GM12891 (cell line): ENCODE data around the gene MYOZ2.

Source experiments
- POLR2A ChIP-seq: IDR thresholded peaks from 2 replicates; pipeline ENCODE4 v1.6.1; 2011; ENCODE audit warnings: low read depth, low read length, control low read depth
- POLR2AphosphoS5 ChIP-seq: IDR thresholded peaks from 2 replicates; pipeline ENCODE4 v1.6.1; 2011; ENCODE audit warnings: low read depth, low read length, control low read depth

GRCh38 chr4:119128148-119128547 is 7.5 kb upstream of the MYOZ2 start:
- TF ChIP-seq POLR2A (no peak), POLR2AphosphoS5 (no peak)
